Measurements from ENCODE around the gene GPR89A.
"Not testable (repeated sequence)": the region's sequence is repeated elsewhere in the genome, so short reads cannot be mapped to it uniquely, and the experiment has no call there.

GRCh38 chr1:145620073-145620472 lies 12.3 kb downstream of the GPR89A start:
- not testable (repeated sequence) for TF ChIP-seq USF2 (IDR thresholded peaks at IDR 0.05; ENCODE audit: borderline replicate concordance, low read depth, low read length); CTCF (IDR thresholded peaks at IDR 0.05); GABPA (IDR thresholded peaks at IDR 0.05; ENCODE audit: low read depth); MXI1 (IDR thresholded peaks at IDR 0.05; ENCODE audit: low read depth, low read length); REST (IDR thresholded peaks at IDR 0.05; ENCODE audit: low read depth, low read length); RXRA (IDR thresholded peaks at IDR 0.05; ENCODE audit: borderline replicate concordance, low read depth); ZBTB33 (IDR thresholded peaks at IDR 0.05; ENCODE audit: borderline replicate concordance, low read depth); JUND (IDR thresholded peaks at IDR 0.05); NFIC (IDR thresholded peaks at IDR 0.05; ENCODE audit: borderline replicate concordance); MEF2A (IDR thresholded peaks at IDR 0.05; ENCODE audit: borderline replicate concordance, low read depth); SIN3A (IDR thresholded peaks at IDR 0.05; ENCODE audit: borderline replicate concordance, low read depth, low read length)

Measured in SK-N-SH (cell line).